GM23338 (cell line): ENCODE results near the gene DOCK4. TPM values are rescaled to one million over a fixed set of nuclear protein-coding genes. Genes with fewer than 3 reads are reported as not detected.

Experiments used
- ATAC-seq: fragments of 200-7000 bp; cut with Tn5 transposase; 3 replicates; pipeline ENCODE4 v1.9.1; 2020
- DNase-seq: peaks from one replicate; pipeline ENCODE4 v3.0.0-alpha.2; 2015; ENCODE audit warnings: low spot score
- H2AFZ ChIP-seq: fragments of 200-600 bp; sonication (generic); 2 replicates; pipeline ENCODE4 v1.8.0; 2016; ENCODE audit warnings: antibody characterized with exemption, mild to moderate bottlenecking, moderate library complexity
- H3F3A ChIP-seq: fragments of 200-600 bp; sonication (generic); replicated peaks from 2 replicates; pipeline ENCODE4 v1.8.0; 2017; ENCODE audit warnings: antibody characterized with exemption, mixed run types, low read depth
- H3K27ac ChIP-seq: fragments of 200-600 bp; sonication (generic); 2 replicates; pipeline ENCODE4 v1.6.1; 2016; ENCODE audit warnings: low read depth
- H3K27me3 ChIP-seq: fragments of 200-600 bp; sonication (generic); 2 replicates; pipeline ENCODE4 v1.8.0; 2016; ENCODE audit warnings: mild to moderate bottlenecking, mixed run types, moderate library complexity; ENCODE audit not compliant: insufficient read depth
- H3K36me3 ChIP-seq: fragments of 200-600 bp; sonication (generic); 2 replicates; pipeline ENCODE4 v1.8.0; 2016; ENCODE audit warnings: mild to moderate bottlenecking; ENCODE audit not compliant: insufficient read depth
- H3K4me1 ChIP-seq: fragments of 200-600 bp; sonication (generic); 2 replicates; pipeline ENCODE4 v1.8.0; 2016; ENCODE audit warnings: mild to moderate bottlenecking, moderate library complexity; ENCODE audit not compliant: insufficient read depth
- H3K4me2 ChIP-seq: fragments of 200-600 bp; sonication (generic); 2 replicates; pipeline ENCODE4 v1.7.1; 2017; ENCODE audit warnings: mixed run types
- H3K4me3 ChIP-seq: fragments of 200-600 bp; sonication (generic); 2 replicates; pipeline ENCODE4 v1.6.1; 2016; ENCODE audit warnings: mixed run types
- H3K79me2 ChIP-seq: fragments of 200-600 bp; sonication (generic); replicated peaks from 2 replicates; pipeline ENCODE4 v1.8.0; 2017; ENCODE audit warnings: mild to moderate bottlenecking; ENCODE audit not compliant: insufficient read depth
- H3K9me2 ChIP-seq: fragments of 200-600 bp; sonication (generic); 2 replicates; pipeline ENCODE4 v1.8.0; 2017; ENCODE audit not compliant: insufficient read depth
- H4K20me1 ChIP-seq: fragments of 200-600 bp; sonication (generic); replicated peaks from 2 replicates; pipeline ENCODE4 v1.8.0; 2017; ENCODE audit warnings: mild to moderate bottlenecking; ENCODE audit not compliant: insufficient read depth
- H3K27ac Mint-ChIP-seq: 2 replicates; pipeline ENCODE4 v1.8.0; 2020; ENCODE audit warnings: inconsistent platforms, mild to moderate bottlenecking, moderate library complexity, mixed read lengths
- H3K27me3 Mint-ChIP-seq: 3 replicates; pipeline ENCODE4 v1.8.0; 2022; ENCODE audit warnings: low read depth, mild to moderate bottlenecking, moderate library complexity, mixed read lengths, inconsistent platforms; ENCODE audit not compliant: insufficient read depth, poor library complexity
- H3K36me3 Mint-ChIP-seq: 3 replicates; pipeline ENCODE4 v1.8.0; 2021; ENCODE audit warnings: low read depth, mild to moderate bottlenecking, inconsistent platforms, moderate library complexity, mixed read lengths
- H3K4me1 Mint-ChIP-seq: 3 replicates; pipeline ENCODE4 v1.8.0; 2020; ENCODE audit warnings: mild to moderate bottlenecking, inconsistent platforms, mixed read lengths
- H3K4me3 Mint-ChIP-seq: 3 replicates; pipeline ENCODE4 v1.8.0; 2021; ENCODE audit warnings: moderate library complexity, mild to moderate bottlenecking, inconsistent platforms, mixed read lengths
- H3K9me3 Mint-ChIP-seq: 3 replicates; pipeline ENCODE4 v1.8.0; 2020; ENCODE audit warnings: moderate library complexity, mild to moderate bottlenecking, inconsistent platforms, mixed read lengths
- CREB1 ChIP-seq: fragments of 250-450 bp; sonication (Bioruptor Pico); IDR thresholded peaks from 2 replicates; pipeline ENCODE4 v1.5.0; 2020; ENCODE audit warnings: low read depth, mild to moderate bottlenecking, moderate library complexity
- CTCF ChIP-seq, 2 experiments: fragments of 200-600 bp in 1 of 2; sonication (generic) in 1 of 2; conservative IDR thresholded peaks; 2 replicates each; pipeline versions ENCODE4 v1.5.1 to v1.6.1; 2016 to 2017; ENCODE audit warnings: antibody characterized with exemption in 2 of 2, low read depth in 2 of 2, mild to moderate bottlenecking in 2 of 2, moderate library complexity in 1 of 2
- EZH2 ChIP-seq: fragments of 200-600 bp; sonication (generic); IDR thresholded peaks from one replicate; pipeline ENCODE4 v1.8.0; 2017; ENCODE audit warnings: antibody characterized with exemption, mild to moderate bottlenecking, low read depth; ENCODE audit not compliant: unreplicated experiment
- EZH2phosphoT487 ChIP-seq: fragments of 200-600 bp; sonication (generic); IDR thresholded peaks from one replicate; pipeline ENCODE4 v1.8.1; 2018; ENCODE audit warnings: antibody characterized with exemption; ENCODE audit not compliant: unreplicated experiment
- JUNB ChIP-seq: IDR thresholded peaks from one replicate; pipeline ENCODE4 v1.6.1; 2016; ENCODE audit warnings: antibody characterized with exemption; ENCODE audit not compliant: unreplicated experiment
- NANOG ChIP-seq: IDR thresholded peaks from 2 replicates; pipeline ENCODE4 v1.6.1; 2016; ENCODE audit warnings: antibody characterized with exemption, borderline replicate concordance
- POLR2AphosphoS5 ChIP-seq: IDR thresholded peaks from 2 replicates; pipeline ENCODE4 v1.6.1; 2016; ENCODE audit warnings: antibody characterized with exemption, low read depth
- STAT1 ChIP-seq: IDR thresholded peaks from one replicate; pipeline ENCODE4 v1.6.1; 2016; ENCODE audit warnings: antibody characterized with exemption; ENCODE audit not compliant: unreplicated experiment
- ZNF114 ChIP-seq: fragments of 250-450 bp; sonication (Bioruptor Pico); IDR thresholded peaks from 2 replicates; pipeline ENCODE4 v1.5.0; 2020; ENCODE audit warnings: mild to moderate bottlenecking, moderate library complexity
- ZNF331 ChIP-seq: fragments of 250-450 bp; sonication (Bioruptor Pico); IDR thresholded peaks from 2 replicates; pipeline ENCODE4 v1.5.0; 2020; ENCODE audit warnings: low read depth, mild to moderate bottlenecking, moderate library complexity
- polyA plus RNA-seq: library from polyadenylated mRNA; unstranded; fragments of >200 nt; fragmentation: Nextera tagmentation; extraction: Ambion mirVana; gene quantifications from 2 replicates; pipeline ENCODE4 v1.2.1, GENCODE V29; 2016
- total RNA-seq: library from RNA; depleted of rRNA; stranded (reverse); fragments of >200 nt; shearing (Covaris generic); gene quantifications from 2 replicates; pipeline ENCODE4 v1.2.3, GENCODE V29; 2014
- TF ChIP-seq, protein P1 (sequence below): fragments of 250-450 bp; sonication (Bioruptor Pico); IDR thresholded peaks from 2 replicates; pipeline ENCODE4 v1.5.0; 2020; ENCODE audit warnings: mild to moderate bottlenecking, moderate library complexity
- TF ChIP-seq, protein P2 (sequence below): IDR thresholded peaks from 2 replicates; pipeline ENCODE4 v1.6.1; 2016; ENCODE audit warnings: antibody characterized with exemption
- TF ChIP-seq, protein P3 (sequence below): IDR thresholded peaks from one replicate; pipeline ENCODE4 v1.6.1; 2018; ENCODE audit warnings: antibody characterized with exemption; ENCODE audit not compliant: unreplicated experiment

Gene DOCK4
- total and polyA plus RNA-seq, 2 experiments from 2014 or later, result 6.3 to 33.8 TPM

- Mint-ChIP-seq H3K27ac (no peak overlapping the region), H3K27me3 (peaks cover 4% of the 10 kb centered on the region), H3K4me1 (peaks cover 14% of the 10 kb centered on the region), H3K4me3 (no peak overlapping the region), H3K36me3 (peaks cover 6% of the 10 kb centered on the region; the same call in 1 of the 3 replicates), H3K9me3 (no peaks in the 10 kb centered on the region)
- H3K79me2 ChIP-seq, result peaks cover 69% of the 10 kb centered on the region
- no peak overlapping the region for H3K4me3 ChIP-seq
- no peak overlapping the region for H2AFZ ChIP-seq
- H3K27me3 ChIP-seq, result no peaks in the 10 kb centered on the region
- no peaks in the 10 kb centered on the region for H3K9me2 ChIP-seq
- TF ChIP-seq, protein P1, sequence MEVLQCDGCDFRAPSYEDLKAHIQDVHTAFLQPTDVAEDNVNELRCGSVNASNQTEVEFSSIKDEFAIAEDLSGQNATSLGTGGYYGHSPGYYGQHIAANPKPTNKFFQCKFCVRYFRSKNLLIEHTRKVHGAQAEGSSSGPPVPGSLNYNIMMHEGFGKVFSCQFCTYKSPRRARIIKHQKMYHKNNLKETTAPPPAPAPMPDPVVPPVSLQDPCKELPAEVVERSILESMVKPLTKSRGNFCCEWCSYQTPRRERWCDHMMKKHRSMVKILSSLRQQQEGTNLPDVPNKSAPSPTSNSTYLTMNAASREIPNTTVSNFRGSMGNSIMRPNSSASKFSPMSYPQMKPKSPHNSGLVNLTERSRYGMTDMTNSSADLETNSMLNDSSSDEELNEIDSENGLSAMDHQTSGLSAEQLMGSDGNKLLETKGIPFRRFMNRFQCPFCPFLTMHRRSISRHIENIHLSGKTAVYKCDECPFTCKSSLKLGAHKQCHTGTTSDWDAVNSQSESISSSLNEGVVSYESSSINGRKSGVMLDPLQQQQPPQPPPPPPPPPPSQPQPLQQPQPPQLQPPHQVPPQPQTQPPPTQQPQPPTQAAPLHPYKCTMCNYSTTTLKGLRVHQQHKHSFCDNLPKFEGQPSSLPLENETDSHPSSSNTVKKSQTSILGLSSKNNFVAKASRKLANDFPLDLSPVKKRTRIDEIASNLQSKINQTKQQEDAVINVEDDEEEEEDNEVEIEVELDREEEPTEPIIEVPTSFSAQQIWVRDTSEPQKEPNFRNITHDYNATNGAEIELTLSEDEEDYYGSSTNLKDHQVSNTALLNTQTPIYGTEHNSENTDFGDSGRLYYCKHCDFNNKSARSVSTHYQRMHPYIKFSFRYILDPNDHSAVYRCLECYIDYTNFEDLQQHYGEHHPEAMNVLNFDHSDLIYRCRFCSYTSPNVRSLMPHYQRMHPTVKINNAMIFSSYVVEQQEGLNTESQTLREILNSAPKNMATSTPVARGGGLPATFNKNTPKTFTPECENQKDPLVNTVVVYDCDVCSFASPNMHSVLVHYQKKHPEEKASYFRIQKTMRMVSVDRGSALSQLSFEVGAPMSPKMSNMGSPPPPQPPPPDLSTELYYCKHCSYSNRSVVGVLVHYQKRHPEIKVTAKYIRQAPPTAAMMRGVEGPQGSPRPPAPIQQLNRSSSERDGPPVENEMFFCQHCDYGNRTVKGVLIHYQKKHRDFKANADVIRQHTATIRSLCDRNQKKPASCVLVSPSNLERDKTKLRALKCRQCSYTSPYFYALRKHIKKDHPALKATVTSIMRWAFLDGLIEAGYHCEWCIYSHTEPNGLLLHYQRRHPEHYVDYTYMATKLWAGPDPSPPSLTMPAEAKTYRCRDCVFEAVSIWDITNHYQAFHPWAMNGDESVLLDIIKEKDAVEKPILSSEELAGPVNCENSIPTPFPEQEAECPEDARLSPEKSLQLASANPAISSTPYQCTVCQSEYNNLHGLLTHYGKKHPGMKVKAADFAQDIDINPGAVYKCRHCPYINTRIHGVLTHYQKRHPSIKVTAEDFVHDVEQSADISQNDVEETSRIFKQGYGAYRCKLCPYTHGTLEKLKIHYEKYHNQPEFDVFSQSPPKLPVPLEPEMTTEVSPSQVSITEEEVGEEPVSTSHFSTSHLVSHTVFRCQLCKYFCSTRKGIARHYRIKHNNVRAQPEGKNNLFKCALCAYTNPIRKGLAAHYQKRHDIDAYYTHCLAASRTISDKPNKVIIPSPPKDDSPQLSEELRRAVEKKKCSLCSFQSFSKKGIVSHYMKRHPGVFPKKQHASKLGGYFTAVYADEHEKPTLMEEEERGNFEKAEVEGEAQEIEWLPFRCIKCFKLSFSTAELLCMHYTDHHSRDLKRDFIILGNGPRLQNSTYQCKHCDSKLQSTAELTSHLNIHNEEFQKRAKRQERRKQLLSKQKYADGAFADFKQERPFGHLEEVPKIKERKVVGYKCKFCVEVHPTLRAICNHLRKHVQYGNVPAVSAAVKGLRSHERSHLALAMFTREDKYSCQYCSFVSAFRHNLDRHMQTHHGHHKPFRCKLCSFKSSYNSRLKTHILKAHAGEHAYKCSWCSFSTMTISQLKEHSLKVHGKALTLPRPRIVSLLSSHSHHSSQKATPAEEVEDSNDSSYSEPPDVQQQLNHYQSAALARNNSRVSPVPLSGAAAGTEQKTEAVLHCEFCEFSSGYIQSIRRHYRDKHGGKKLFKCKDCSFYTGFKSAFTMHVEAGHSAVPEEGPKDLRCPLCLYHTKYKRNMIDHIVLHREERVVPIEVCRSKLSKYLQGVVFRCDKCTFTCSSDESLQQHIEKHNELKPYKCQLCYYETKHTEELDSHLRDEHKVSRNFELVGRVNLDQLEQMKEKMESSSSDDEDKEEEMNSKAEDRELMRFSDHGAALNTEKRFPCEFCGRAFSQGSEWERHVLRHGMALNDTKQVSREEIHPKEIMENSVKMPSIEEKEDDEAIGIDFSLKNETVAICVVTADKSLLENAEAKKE (CRISPR knock-in tag), result no peak
- TF ChIP-seq, protein P2, sequence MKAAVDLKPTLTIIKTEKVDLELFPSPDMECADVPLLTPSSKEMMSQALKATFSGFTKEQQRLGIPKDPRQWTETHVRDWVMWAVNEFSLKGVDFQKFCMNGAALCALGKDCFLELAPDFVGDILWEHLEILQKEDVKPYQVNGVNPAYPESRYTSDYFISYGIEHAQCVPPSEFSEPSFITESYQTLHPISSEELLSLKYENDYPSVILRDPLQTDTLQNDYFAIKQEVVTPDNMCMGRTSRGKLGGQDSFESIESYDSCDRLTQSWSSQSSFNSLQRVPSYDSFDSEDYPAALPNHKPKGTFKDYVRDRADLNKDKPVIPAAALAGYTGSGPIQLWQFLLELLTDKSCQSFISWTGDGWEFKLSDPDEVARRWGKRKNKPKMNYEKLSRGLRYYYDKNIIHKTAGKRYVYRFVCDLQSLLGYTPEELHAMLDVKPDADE, result no peak
- TF ChIP-seq ZNF114 (CRISPR knock-in tag) (no peak), CREB1 (CRISPR knock-in tag) (no peak), EZH2 (no peak), ZNF331 (CRISPR knock-in tag) (no peak), STAT1 (no peak), JUNB (no peak), NANOG (no peak), POLR2AphosphoS5 (no peak), CTCF (conservative IDR thresholded peaks at IDR 0.05; ENCODE audit: low read depth in 2 of 2) (no peak), EZH2phosphoT487 (no peak)
- TF ChIP-seq, protein P3, sequence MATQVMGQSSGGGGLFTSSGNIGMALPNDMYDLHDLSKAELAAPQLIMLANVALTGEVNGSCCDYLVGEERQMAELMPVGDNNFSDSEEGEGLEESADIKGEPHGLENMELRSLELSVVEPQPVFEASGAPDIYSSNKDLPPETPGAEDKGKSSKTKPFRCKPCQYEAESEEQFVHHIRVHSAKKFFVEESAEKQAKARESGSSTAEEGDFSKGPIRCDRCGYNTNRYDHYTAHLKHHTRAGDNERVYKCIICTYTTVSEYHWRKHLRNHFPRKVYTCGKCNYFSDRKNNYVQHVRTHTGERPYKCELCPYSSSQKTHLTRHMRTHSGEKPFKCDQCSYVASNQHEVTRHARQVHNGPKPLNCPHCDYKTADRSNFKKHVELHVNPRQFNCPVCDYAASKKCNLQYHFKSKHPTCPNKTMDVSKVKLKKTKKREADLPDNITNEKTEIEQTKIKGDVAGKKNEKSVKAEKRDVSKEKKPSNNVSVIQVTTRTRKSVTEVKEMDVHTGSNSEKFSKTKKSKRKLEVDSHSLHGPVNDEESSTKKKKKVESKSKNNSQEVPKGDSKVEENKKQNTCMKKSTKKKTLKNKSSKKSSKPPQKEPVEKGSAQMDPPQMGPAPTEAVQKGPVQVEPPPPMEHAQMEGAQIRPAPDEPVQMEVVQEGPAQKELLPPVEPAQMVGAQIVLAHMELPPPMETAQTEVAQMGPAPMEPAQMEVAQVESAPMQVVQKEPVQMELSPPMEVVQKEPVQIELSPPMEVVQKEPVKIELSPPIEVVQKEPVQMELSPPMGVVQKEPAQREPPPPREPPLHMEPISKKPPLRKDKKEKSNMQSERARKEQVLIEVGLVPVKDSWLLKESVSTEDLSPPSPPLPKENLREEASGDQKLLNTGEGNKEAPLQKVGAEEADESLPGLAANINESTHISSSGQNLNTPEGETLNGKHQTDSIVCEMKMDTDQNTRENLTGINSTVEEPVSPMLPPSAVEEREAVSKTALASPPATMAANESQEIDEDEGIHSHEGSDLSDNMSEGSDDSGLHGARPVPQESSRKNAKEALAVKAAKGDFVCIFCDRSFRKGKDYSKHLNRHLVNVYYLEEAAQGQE, result no peak
- peaks cover 8% of the 10 kb centered on the region; the same call in 1 of the 2 replicates for H3K4me1 ChIP-seq
- DNase-seq (no peak), ATAC-seq (no peak)
- no peak overlapping the region for H3K27ac ChIP-seq
- H4K20me1 ChIP-seq, result peaks cover 5% of the 10 kb centered on the region; the same call in 1 of the 2 replicates
- H3K36me3 ChIP-seq, result no peaks in the 10 kb centered on the region
- H3F3A ChIP-seq, result no peaks in the 10 kb centered on the region
- H3K4me2 ChIP-seq, result no peak overlapping the region
Observed at GRCh38 chr7:112234147-112234546, 27.9 kb upstream of the DOCK4 start.
